NCI-H510A treated with DMSO at 0.1 percent for 48 hours (cell line): Measurements from ENCODE around the gene KIRREL2.

Source experiments
- DNase-seq: peaks from one replicate; lab custom pipeline; 2025; lab: John Stamatoyannopoulos, UW

The KIRREL2 gene

GRCh38 chr19:35845215-35846037 lies 11.3 kb upstream of the KIRREL2 start:
- DNase-seq: no peak

GRCh38 chr19:35846038-35846668 lies 10.6 kb upstream of the KIRREL2 start:
- peak; percentile 20 for DNase-seq

GRCh38 chr19:35847911-35848310 lies 8.8 kb upstream of the KIRREL2 start:
- DNase-seq: no peak

GRCh38 chr19:35848486-35848885 lies 8.2 kb upstream of the KIRREL2 start:
- DNase-seq: no peak

- no peak for DNase-seq
Measured at GRCh38 chr19:35848919-35849505, 7.7 kb upstream of the KIRREL2 start.

GRCh38 chr19:35851213-35852028 lies 5.3 kb upstream of the KIRREL2 start:
- DNase-seq: peak; percentile 4

GRCh38 chr19:35852029-35852780 lies 4.5 kb upstream of the KIRREL2 start, which contains the start of gene NPHS1:
Gene NPHS1 (minus strand): TSS chr19:35852504. CDS start chr19:35851837, 667 bp downstream.
- DNase-seq: no peak

GRCh38 chr19:35853038-35853756 lies 3.5 kb upstream of the KIRREL2 start:
- no peak for DNase-seq

- no peak for DNase-seq
Measured at GRCh38 chr19:35858311-35858710, 1.6 kb downstream of the KIRREL2 start.

GRCh38 chr19:35859414-35859813 lies 2.7 kb downstream of the KIRREL2 start:
- DNase-seq: no peak

GRCh38 chr19:35860436-35860817 lies 3.7 kb downstream of the KIRREL2 start:
- no peak for DNase-seq

GRCh38 chr19:35860818-35861639 lies 4.3 kb downstream of the KIRREL2 start:
- DNase-seq: no peak

GRCh38 chr19:35861640-35862160 lies 5.0 kb downstream of the KIRREL2 start:
- DNase-seq: no peak

GRCh38 chr19:35862528-35862927 lies 5.8 kb downstream of the KIRREL2 start:
- no peak for DNase-seq

- DNase-seq: no peak
Measured at GRCh38 chr19:35863018-35863417, 6.3 kb downstream of the KIRREL2 start.

- DNase-seq: peak; percentile 64
Measured at GRCh38 chr19:35868172-35868822, 11.6 kb downstream of the KIRREL2 start, which contains the start of gene APLP1. Gene APLP1 (plus strand): TSS chr19:35868574. CDS start chr19:35868637, 63 bp downstream.

GRCh38 chr19:35868823-35869326 lies 12.2 kb downstream of the KIRREL2 start:
- no peak for DNase-seq

- DNase-seq: peak; percentile 89
Measured at GRCh38 chr19:35869327-35870123, 12.8 kb downstream of the KIRREL2 start.
